SKM-1 treated with dmso at 0.1 percent for 144 hours (cell line): Measurements from ENCODE around the gene SLC4A3.
A peak's percentile ranks its signal among the peaks of the same experiment; 100 is the strongest.
"Not testable (repeated sequence)": the region's sequence is repeated elsewhere in the genome, so short reads cannot be mapped to it uniquely, and the experiment has no call there.

ENCODE experiments used
- DNase-seq: peaks from one replicate; lab custom pipeline; 2025; ENCODE audit not compliant: unreplicated experiment; lab: John Stamatoyannopoulos, UW

Gene SLC4A3

GRCh38 chr2:219679571-219679970, 52.1 kb downstream of the SLC4A3 start:
- DNase-seq: no peak

- no peak for DNase-seq
Measured at GRCh38 chr2:219680958-219681693, 53.7 kb downstream of the SLC4A3 start.

GRCh38 chr2:219681694-219682300, 54.4 kb downstream of the SLC4A3 start:
- no peak for DNase-seq

GRCh38 chr2:219683474-219683873, 56.0 kb downstream of the SLC4A3 start:
- DNase-seq: not testable (repeated sequence)

- DNase-seq: no peak
Measured at GRCh38 chr2:219684721-219685689, 57.6 kb downstream of the SLC4A3 start.

- DNase-seq: no peak
Measured at GRCh38 chr2:219687272-219687671, 59.8 kb downstream of the SLC4A3 start.

GRCh38 chr2:219687882-219688559, 60.6 kb downstream of the SLC4A3 start:
- no peak for DNase-seq

- DNase-seq: no peak
Measured at GRCh38 chr2:219688560-219689445, 61.4 kb downstream of the SLC4A3 start.

GRCh38 chr2:219689676-219690628, 62.5 kb downstream of the SLC4A3 start:
- DNase-seq: peak; percentile 54

GRCh38 chr2:219691571-219691970, 64.1 kb downstream of the SLC4A3 start:
- DNase-seq: no peak
